KMS-11 (cell line): ENCODE results near the gene GRK6.
A peak's percentile ranks its signal among the peaks of the same experiment; 100 is the strongest.

Experiments
- H2AFZ ChIP-seq: fragments of 200-600 bp; sonication (generic); 2 replicates; pipeline ENCODE4 v1.6.1; 2016; ENCODE audit warnings: antibody characterized with exemption, mixed run types, low read depth
- H3K27ac ChIP-seq: fragments of 200-600 bp; sonication (generic); 2 replicates; pipeline ENCODE4 v1.6.1; 2016; ENCODE audit warnings: mild to moderate bottlenecking, mixed run types
- H3K27me3 ChIP-seq: fragments of 200-600 bp; sonication (generic); 2 replicates; pipeline ENCODE4 v1.6.1; 2017; ENCODE audit warnings: mild to moderate bottlenecking, low read depth, mixed run types, moderate library complexity; ENCODE audit not compliant: insufficient read depth
- H3K36me3 ChIP-seq: fragments of 200-600 bp; sonication (generic); 2 replicates; pipeline ENCODE4 v1.6.1; 2017; ENCODE audit warnings: mild to moderate bottlenecking, mixed run types; ENCODE audit not compliant: insufficient read depth
- H3K4me1 ChIP-seq: fragments of 200-600 bp; sonication (generic); 2 replicates; pipeline ENCODE4 v1.6.1; 2016; ENCODE audit warnings: mild to moderate bottlenecking, low read depth, mixed run types; ENCODE audit not compliant: poor library complexity, severe bottlenecking
- H3K4me2 ChIP-seq: fragments of 200-600 bp; sonication (generic); 2 replicates; pipeline ENCODE4 v1.7.0; 2016; ENCODE audit warnings: mild to moderate bottlenecking, mixed run types
- H3K4me3 ChIP-seq: fragments of 200-600 bp; sonication (generic); IDR thresholded peaks from 2 replicates; pipeline ENCODE4 v1.6.1; 2017; ENCODE audit warnings: low read depth, low read length, mixed read lengths; ENCODE audit not compliant: insufficient read depth
- H3K79me2 ChIP-seq: fragments of 200-600 bp; sonication (generic); 2 replicates; pipeline ENCODE4 v1.6.1; 2016; ENCODE audit warnings: low read depth, mixed run types; ENCODE audit not compliant: insufficient read depth
- H3K9ac ChIP-seq: fragments of 200-600 bp; sonication (generic); 2 replicates; pipeline ENCODE4 v1.6.1; 2016; ENCODE audit warnings: mild to moderate bottlenecking, mixed run types
- H4K20me1 ChIP-seq: fragments of 200-600 bp; sonication (generic); 2 replicates; pipeline ENCODE4 v1.6.1; 2016; ENCODE audit warnings: mild to moderate bottlenecking, mixed run types; ENCODE audit not compliant: insufficient read depth
- CTCF ChIP-seq: fragments of 200-600 bp; sonication (generic); conservative IDR thresholded peaks from 2 replicates; pipeline ENCODE4 v1.6.1; 2017; ENCODE audit warnings: low read depth, mild to moderate bottlenecking, antibody characterized with exemption, low read length, moderate library complexity, mixed read lengths

Gene GRK6

DNA sequence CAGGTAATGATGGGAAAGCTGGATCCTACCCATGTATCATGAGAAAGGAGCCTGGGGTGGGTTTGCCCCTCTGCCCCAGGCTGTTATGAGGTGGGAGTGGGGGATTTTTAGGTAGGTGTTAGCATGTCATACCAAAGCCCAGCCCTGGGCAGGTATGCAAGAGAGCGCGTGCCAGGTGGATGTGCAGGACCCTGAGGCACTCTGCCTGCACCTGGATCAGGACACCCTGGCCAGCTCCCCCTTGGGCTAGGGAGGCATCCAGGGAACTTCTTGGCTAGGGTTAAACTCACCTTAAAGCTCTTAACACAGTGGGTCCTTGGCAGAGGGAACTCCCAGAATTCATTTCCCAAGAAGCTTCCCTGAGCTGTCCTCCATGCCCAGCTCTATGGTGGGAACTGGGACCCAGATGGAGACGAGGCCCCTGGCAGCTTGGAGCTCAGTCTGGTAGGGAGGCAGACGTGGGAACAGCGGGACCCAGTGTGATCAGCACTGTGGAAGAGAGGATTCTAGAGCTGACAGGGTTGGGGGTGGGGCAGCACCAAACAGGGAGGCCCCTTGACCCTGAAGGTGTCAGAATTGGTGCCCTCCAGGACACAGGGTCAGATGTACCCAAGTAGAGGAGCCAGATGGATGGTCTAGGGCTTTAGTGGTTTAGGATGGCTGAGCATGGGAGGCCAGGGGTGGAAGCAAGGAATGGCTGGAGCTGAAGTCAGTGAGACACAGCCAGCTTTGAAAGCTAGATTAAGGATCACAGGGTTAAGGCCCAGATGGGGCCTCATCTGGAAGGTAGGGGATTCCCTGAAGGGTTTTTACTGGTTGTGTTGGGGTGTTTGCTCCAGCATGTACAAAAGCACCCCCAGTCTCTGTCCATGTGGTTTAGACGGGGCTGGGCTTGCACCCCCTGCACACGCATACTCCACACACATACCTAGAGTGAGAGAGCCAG, 17.9 kb downstream of the GRK6 start:
- no peaks in the 10 kb centered on the region for H4K20me1 ChIP-seq
- H3K4me3 ChIP-seq, result no peak overlapping the region
- H3K27me3 ChIP-seq, result no peaks in the 10 kb centered on the region
- H2AFZ ChIP-seq, result no peak overlapping the region
- H3K27ac ChIP-seq, result peak overlapping the region; percentile 56; the same call in 1 of the 2 replicates
- H3K79me2 ChIP-seq, result no peaks in the 10 kb centered on the region
- no peak for TF ChIP-seq CTCF
- no peak overlapping the region; the same call in 1 of the 2 replicates for H3K9ac ChIP-seq
- H3K4me2 ChIP-seq, result peak overlapping the region; percentile 89
- H3K4me1 ChIP-seq, result peaks cover 31% of the 10 kb centered on the region
- H3K36me3 ChIP-seq, result no peaks in the 10 kb centered on the region

DNA sequence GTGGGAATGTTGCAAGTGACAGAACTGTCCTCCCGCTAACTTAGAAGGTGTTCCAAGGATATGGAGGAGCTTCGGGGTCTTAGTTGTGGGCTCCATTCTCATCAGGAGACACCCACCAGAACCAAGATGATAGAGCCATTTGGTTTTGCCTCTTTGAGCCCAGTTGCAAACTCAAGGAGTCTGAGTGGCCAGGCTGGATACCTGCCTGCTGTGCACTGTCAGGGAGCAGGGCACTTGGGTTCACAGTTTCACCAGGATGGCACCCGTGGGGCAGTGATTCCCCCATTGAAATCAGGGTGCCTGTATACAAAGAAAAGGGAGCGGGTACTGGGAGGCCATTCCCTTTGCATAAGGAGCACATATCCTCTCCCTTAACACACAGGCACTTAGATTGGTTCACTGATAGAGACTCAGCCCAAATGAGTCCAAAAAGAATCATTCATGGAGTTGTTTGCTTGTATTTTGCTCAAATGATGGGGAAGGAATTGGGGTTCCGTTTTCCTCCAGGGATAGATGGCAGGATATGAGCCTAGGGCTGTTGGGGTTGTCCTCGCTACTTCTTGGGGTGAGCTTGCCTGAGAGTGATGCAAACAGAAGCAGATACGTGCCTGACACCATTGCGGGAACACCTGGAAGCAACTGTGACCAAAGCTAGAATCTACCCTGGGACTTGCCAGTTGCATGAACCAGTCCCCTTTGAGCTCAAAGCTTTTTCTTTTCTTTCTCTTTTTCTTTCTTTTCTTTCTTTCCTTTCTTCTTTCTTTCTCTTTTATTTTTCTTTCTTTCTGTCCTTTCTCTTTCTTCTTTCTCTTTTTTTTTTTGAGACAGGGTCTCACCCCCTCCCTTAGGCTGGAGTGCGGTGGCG, 18.8 kb downstream of the GRK6 start:
- Histone ChIP-seq H3K27ac (peak overlapping the region; percentile 56; the same call in 1 of the 2 replicates), H3K4me1 (peaks cover 31% of the 10 kb centered on the region), H3K27me3 (no peaks in the 10 kb centered on the region), H3K9ac (peak overlapping the region; percentile 63; the same call in 1 of the 2 replicates), H3K4me2 (peak overlapping the region; percentile 89), H4K20me1 (no peaks in the 10 kb centered on the region), H3K79me2 (no peaks in the 10 kb centered on the region), H3K36me3 (no peaks in the 10 kb centered on the region), H2AFZ (no peak overlapping the region; the same call in 1 of the 2 replicates), H3K4me3 (no peak overlapping the region)
- no peak for TF ChIP-seq CTCF

DNA sequence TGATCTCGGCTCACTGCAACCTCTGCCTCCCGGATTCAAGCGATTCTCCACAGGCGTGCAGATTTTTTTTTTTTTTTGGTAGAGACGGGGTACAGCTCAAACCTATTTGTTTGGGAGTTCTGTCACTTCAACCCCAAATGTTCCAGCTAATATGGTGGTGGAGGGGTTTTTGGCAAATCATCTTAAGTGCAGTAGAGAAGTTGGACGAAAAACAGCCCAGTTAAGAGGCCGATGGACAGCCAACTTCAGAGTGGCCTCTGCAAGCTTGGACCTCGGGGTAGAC, 19.4 kb downstream of the GRK6 start:
- Histone ChIP-seq H3K4me3 (no peak overlapping the region), H3K79me2 (no peaks in the 10 kb centered on the region), H3K36me3 (no peaks in the 10 kb centered on the region), H3K27me3 (no peaks in the 10 kb centered on the region), H3K9ac (peak overlapping the region; percentile 63), H3K4me1 (peaks cover 31% of the 10 kb centered on the region), H2AFZ (peak overlapping the region; percentile 34; the same call in 1 of the 2 replicates), H3K27ac (peak overlapping the region; percentile 56), H3K4me2 (peak overlapping the region; percentile 89), H4K20me1 (no peaks in the 10 kb centered on the region)
- no peak for TF ChIP-seq CTCF

GRCh38 chr5:177446200-177447065, 20.0 kb downstream of the GRK6 start, which contains the start of gene PRR7:
PRR7 (plus strand) TSS chr5:177446814; CDS start chr5:177455068, 8,254 bp downstream.
- no peaks in the 10 kb centered on the region for H3K79me2 ChIP-seq

More at GRCh38 chr5:177446200-177447065, 20.0 kb downstream of the GRK6 start, which contains the start of gene PRR7:
- Histone ChIP-seq H3K36me3 (no peaks in the 10 kb centered on the region), H3K9ac (peak within 1 kb of the TSS; percentile 63), H3K4me1 (peaks cover 31% of the 10 kb centered on the region), H3K4me2 (peak within 1 kb of the TSS; percentile 89), H2AFZ (peak within 1 kb of the TSS; percentile 34; the same call in 1 of the 2 replicates), H4K20me1 (no peaks in the 10 kb centered on the region), H3K27me3 (no peaks in the 10 kb centered on the region), H3K27ac (peak within 1 kb of the TSS; percentile 56), H3K4me3 (no peak within 1 kb of the TSS)
- TF ChIP-seq CTCF, result no peak
